K562 (cell line): Measurements from ENCODE around the gene MATN1. TPM values are rescaled to one million over a fixed set of nuclear protein-coding genes. Genes with fewer than 3 reads are reported as not detected.

ENCODE experiments used
- ATAC-seq: fragments of 200-7000 bp; cut with Tn5 transposase; 3 replicates; pipeline ENCODE4 v1.9.1; 2020; ENCODE audit warnings: moderate library complexity
- BruUV-seq: library from RNA; stranded (reverse); fragments of 400-500 nt; replicated peaks from 2 replicates; lab custom pipeline; 2021; lab: Mats Ljungman, UMichigan
- CTCF ChIA-PET: fragments of 300-600 bp; formaldehyde crosslinking; extraction: SDS; loops from one replicate; lab custom pipeline; 2021; ENCODE audit warnings: low intra/inter-chr PET ratio; lab: Yijun Ruan, JAX
- POLR2A ChIA-PET: fragments of 300-600, 350-650 bp; sonication (Branson Sonifier 250); formaldehyde crosslinking; extraction: SDS; loops from one replicate; lab custom pipeline; 2021; ENCODE audit warnings: antibody characterized with exemption, inconsistent platforms; lab: Yijun Ruan, JAX
- DNase-seq, 4 experiments: peaks; one replicate each; pipeline versions ENCODE4 v3.0.0 to v3.0.0-alpha.2; 2011 to 2018; ENCODE audit warnings: low spot score in 3 of 4, mixed read lengths in 3 of 4; ENCODE audit errors: extremely low read depth in 1 of 4
- FAIRE-seq: peaks from 2 replicates; lab custom pipeline; 2011; peaks lifted over from hg19 to GRCh38; lab: Jason Lieb, UNC
- H2AFZ ChIP-seq: 2 replicates; pipeline ENCODE4 v1.6.0; 2011; ENCODE audit warnings: low read depth, low read length, control low read depth, inconsistent platforms
- H3K27ac ChIP-seq: fragments of 200-600 bp; 3 replicates; pipeline ENCODE4 v1.8.0; 2011; ENCODE audit warnings: low read depth, mild to moderate bottlenecking, control low read depth, inconsistent platforms, low read length, moderate library complexity, mixed read lengths; ENCODE audit errors: extremely low read depth
- H3K27me3 ChIP-seq, 2 experiments: fragments of 300-600 bp in 1 of 2; 2 replicates in 1 of 2; 3 replicates in 1 of 2; pipeline versions ENCODE4 v1.6.0 to v1.8.0; 2011; ENCODE audit warnings: inconsistent platforms in 2 of 2, low read length in 2 of 2, mild to moderate bottlenecking in 1 of 2, mixed read lengths in 1 of 2, moderate library complexity in 1 of 2; ENCODE audit not compliant: control insufficient read depth in 2 of 2, insufficient read depth in 2 of 2
- H3K36me3 ChIP-seq: fragments of 300-600 bp; 3 replicates; pipeline ENCODE4 v1.8.0; 2011; ENCODE audit warnings: mild to moderate bottlenecking, low read length, inconsistent platforms; ENCODE audit not compliant: control insufficient read depth, insufficient read depth
- H3K4me1 ChIP-seq, 2 experiments: fragments of 200-600 bp in 1 of 2; replicated peaks in 1 of 2; 2 replicates in 1 of 2; 3 replicates in 1 of 2; pipeline versions ENCODE4 v1.5.1 to v1.8.0; 2011; ENCODE audit warnings: inconsistent platforms in 2 of 2, low read length in 2 of 2, mild to moderate bottlenecking in 1 of 2, mixed read lengths in 1 of 2, moderate library complexity in 1 of 2; ENCODE audit not compliant: control insufficient read depth in 2 of 2, insufficient read depth in 2 of 2
- H3K4me2 ChIP-seq: 2 replicates; pipeline ENCODE4 v1.6.1; 2011; ENCODE audit warnings: low read length, control low read depth, inconsistent platforms, mixed read lengths; ENCODE audit not compliant: insufficient read depth
- H3K4me3 ChIP-seq: fragments of 200-600 bp; sonication (generic), shearing (Covaris generic); 2 replicates; pipeline ENCODE4 v1.5.1; 2016; ENCODE audit warnings: control low read depth, inconsistent platforms
- H3K79me2 ChIP-seq: fragments of 200-600 bp; 3 replicates; pipeline ENCODE4 v1.8.0; 2011; ENCODE audit warnings: low read length, inconsistent platforms; ENCODE audit not compliant: control insufficient read depth, insufficient read depth
- H3K9ac ChIP-seq, 2 experiments: 2 replicates each; pipeline versions ENCODE4 v1.6.0 to v1.6.1; 2011; ENCODE audit warnings: low read depth in 2 of 2, low read length in 2 of 2, control low read depth in 1 of 2, inconsistent platforms in 1 of 2, mild to moderate bottlenecking in 1 of 2, mixed read lengths in 1 of 2; ENCODE audit not compliant: insufficient read depth in 1 of 2
- H3K9me1 ChIP-seq: one replicate; pipeline ENCODE4 v1.6.0; 2011; ENCODE audit warnings: inconsistent platforms, mild to moderate bottlenecking, low read length, moderate library complexity; ENCODE audit not compliant: control insufficient read depth, insufficient read depth
- H3K9me3 ChIP-seq: replicated peaks from 2 replicates; pipeline ENCODE4 v1.5.1; 2011; ENCODE audit warnings: low read depth, low read length, inconsistent platforms; ENCODE audit not compliant: control insufficient read depth, insufficient read depth
- H4K20me1 ChIP-seq: replicated peaks from 2 replicates; pipeline ENCODE4 v1.6.1; 2011; ENCODE audit warnings: low read length, inconsistent platforms, mixed read lengths; ENCODE audit not compliant: control insufficient read depth, insufficient read depth
- ADNP ChIP-seq: fragments of 200-800 bp; sonication (Bioruptor generic); IDR thresholded peaks from 2 replicates; pipeline ENCODE4 v1.6.1; 2016; ENCODE audit warnings: missing genetic modification characterization, missing compliant biosample characterization
- ARID4B ChIP-seq: sonication (generic); formaldehyde crosslinking; IDR thresholded peaks from 2 replicates; pipeline ENCODE4 v1.8.0; 2022; ENCODE audit warnings: mild to moderate bottlenecking, missing genetic modification reagents
- CHD1 ChIP-seq: fragments of 200-600 bp; sonication (generic); IDR thresholded peaks from one replicate; pipeline ENCODE4 v1.6.1; 2012; ENCODE audit warnings: mild to moderate bottlenecking, moderate library complexity, low read length, inconsistent platforms
- ELF2 ChIP-seq: fragments of 250-450 bp; sonication (Bioruptor Pico); IDR thresholded peaks from 2 replicates; pipeline ENCODE4 v1.5.0; 2021; ENCODE audit warnings: mild to moderate bottlenecking
- EP400 ChIP-seq: fragments of 450-650 bp; IDR thresholded peaks from 2 replicates; pipeline ENCODE4 v1.6.1; 2017; ENCODE audit warnings: antibody characterized with exemption, mild to moderate bottlenecking, moderate library complexity
- LCOR ChIP-seq: sonication (generic); formaldehyde crosslinking; IDR thresholded peaks from 2 replicates; pipeline ENCODE4 v1.8.0; 2022; ENCODE audit warnings: mild to moderate bottlenecking, missing genetic modification reagents
- MCM5 ChIP-seq: fragments of 450-650 bp; IDR thresholded peaks from 2 replicates; pipeline ENCODE4 v1.6.1; 2016; ENCODE audit warnings: low read depth
- MXI1 ChIP-seq: IDR thresholded peaks from 2 replicates; pipeline ENCODE4 v1.6.1; 2011; ENCODE audit warnings: low read depth, mild to moderate bottlenecking, improper control_type of control experiment, low read length
- NR2F6 ChIP-seq: fragments of 450-650 bp; formaldehyde crosslinking; IDR thresholded peaks from 2 replicates; pipeline ENCODE4 v1.4.0; 2020; ENCODE audit warnings: mild to moderate bottlenecking
- PHB ChIP-seq: fragments of 250-450 bp; sonication (Bioruptor Pico); IDR thresholded peaks from 2 replicates; pipeline ENCODE4 v1.5.0; 2021
- RBM15 ChIP-seq: fragments of 200-400 bp; formaldehyde crosslinking; IDR thresholded peaks from 2 replicates; pipeline ENCODE4 v1.6.1; 2018; ENCODE audit warnings: mild to moderate bottlenecking, low read length, moderate library complexity; ENCODE audit not compliant: insufficient read depth
- RBM25 ChIP-seq: fragments of 200-400 bp; formaldehyde crosslinking; IDR thresholded peaks from 2 replicates; pipeline ENCODE4 v1.6.1; 2018; ENCODE audit warnings: low read length, low read depth, moderate library complexity; ENCODE audit not compliant: severe bottlenecking
- STAT5A ChIP-seq: IDR thresholded peaks from 2 replicates; pipeline ENCODE4 v1.6.1; 2012; ENCODE audit warnings: low read length, inconsistent platforms, borderline replicate concordance
- THAP7 ChIP-seq: fragments of 250-450 bp; sonication (Bioruptor Pico); IDR thresholded peaks from 2 replicates; pipeline ENCODE4 v1.5.0; 2021
- ZNF174 ChIP-seq: fragments of 250-450 bp; sonication (Bioruptor Pico); IDR thresholded peaks from 2 replicates; pipeline ENCODE4 v1.4.0; 2020; ENCODE audit warnings: mild to moderate bottlenecking
- ZNF444 ChIP-seq: fragments of 250-450 bp; sonication (Bioruptor Pico); IDR thresholded peaks from 2 replicates; pipeline ENCODE4 v1.4.0; 2020; ENCODE audit warnings: mild to moderate bottlenecking, moderate library complexity
- ZNF57 ChIP-seq: fragments of 450-650 bp; formaldehyde crosslinking; IDR thresholded peaks from 2 replicates; pipeline ENCODE4 v1.4.0; 2020; ENCODE audit warnings: mild to moderate bottlenecking, moderate library complexity
- ZNF766 ChIP-seq: fragments of 200-800 bp; sonication (Bioruptor generic); conservative IDR thresholded peaks from 2 replicates; pipeline ENCODE4 v1.6.1; 2016; ENCODE audit warnings: missing genetic modification characterization, missing compliant biosample characterization
- ZNF77 ChIP-seq: fragments of 250-450 bp; sonication (Bioruptor Pico); IDR thresholded peaks from 2 replicates; pipeline ENCODE4 v1.5.0; 2020
- WGBS: fragments of 100-300 bp; shearing (Covaris generic); methylation state at CpG from one replicate; pipeline ENCODE4 v1.1.6; 2016; ENCODE audit warnings: low coverage, mixed read lengths; ENCODE audit not compliant: insufficient coverage; ENCODE audit errors: missing lambda C conversion rate; 5-methylcytosine and 5-hydroxymethylcytosine counted together
- in situ Hi-C: fragments of 300-500 bp; cut with MboI; formaldehyde crosslinking; loops from 4 replicates; pipeline ENCODE4 v1.15.0; 2018; ENCODE audit warnings: inconsistent platforms, mixed read lengths
- intact Hi-C: fragments of 100-400 bp; cut with micrococcal nuclease; formaldehyde crosslinking; loops from 2 replicates; pipeline ENCODE4 v1.14.2; 2022
- polyA plus RNA-seq, 8 experiments: library from polyadenylated mRNA; depleted of rRNA in 4 of 8; stranded (reverse) in 5 of 8; unstranded in 3 of 8; fragments of >200 nt; fragmentation: Nextera tagmentation in 2 of 8; fragmentation: Illumina TruSeq in 1 of 8; extraction: Ambion mirVana in 2 of 8; extraction: Trizol in 1 of 8; gene quantifications; 2 replicates each; pipeline versions ENCODE4 v1.2.1 to v1.2.3, GENCODE V29; 2011 to 2014; ENCODE audit warnings: inconsistent platforms in 1 of 8, missing spikeins in 1 of 8
- total RNA-seq, 7 experiments: library from RNA; depleted of rRNA in 6 of 7; stranded (reverse); fragments of >200 nt in 6 of 7; fragmentation: Illumina TruSeq in 2 of 7; extraction: Trizol in 2 of 7; gene quantifications; 2 replicates each; pipeline versions ENCODE4 v1.2.1 to v1.2.3, GENCODE V29; 2011 to 2021; ENCODE audit warnings: low replicate concordance in 1 of 7

The MATN1 gene
- total and polyA plus RNA-seq, 9 of the 15 experiments (the other 6 are each of a cell fraction or from before 2014, with no cell fraction given): 0.10 to 2.3 (median 1.2) TPM

DNA sequence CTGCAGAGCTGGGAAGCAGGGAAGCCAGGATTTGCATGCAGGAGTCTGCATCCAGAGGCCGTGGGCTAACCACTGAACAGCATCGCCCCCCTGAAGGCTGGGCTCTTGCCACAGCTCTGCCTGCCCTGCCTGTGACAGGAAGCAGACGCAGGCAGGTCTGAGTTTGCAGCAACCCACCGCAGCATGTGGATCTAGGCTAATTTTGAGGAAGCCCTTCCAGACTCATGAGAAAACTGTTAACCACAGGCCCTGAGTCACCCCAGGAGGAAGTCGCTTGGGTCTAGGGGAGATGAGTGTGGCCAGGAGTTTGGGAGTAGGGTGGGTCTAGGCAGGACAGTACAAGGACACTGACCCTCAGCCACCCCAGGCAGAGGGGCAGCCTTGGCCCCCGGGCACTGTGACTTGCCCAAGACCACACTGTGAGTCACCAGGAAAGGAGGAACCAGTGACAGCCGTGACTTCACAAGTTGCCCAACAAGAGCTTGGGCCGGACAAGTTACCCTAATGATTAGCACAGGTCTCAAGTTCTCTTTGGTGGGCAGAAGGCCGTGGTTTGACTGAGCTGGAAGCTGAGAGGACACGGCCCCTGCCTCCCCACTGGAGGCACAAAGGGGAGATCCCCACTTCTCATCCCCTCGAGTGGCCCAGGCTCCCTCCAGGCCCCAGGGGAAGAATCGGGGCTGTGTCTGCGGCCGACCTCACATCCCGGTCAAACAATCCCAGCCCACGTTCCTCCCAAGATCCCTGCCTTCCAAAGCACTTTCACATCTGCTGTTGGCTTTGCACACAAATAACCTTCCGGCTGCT lies 33.4 kb upstream of the MATN1 start:
- H3K27ac ChIP-seq: peak overlapping the region; percentile 81
- H3K27me3 ChIP-seq: no peaks in the 10 kb centered on the region
- peak overlapping the region; percentile 79 for H2AFZ ChIP-seq
- in situ Hi-C loops (no loop called here), intact Hi-C loops (no loop called here)
- H3K36me3 ChIP-seq: no peaks in the 10 kb centered on the region
- peaks cover 59 to 65% of the 10 kb centered on the region in 2 experiments for H3K4me1 ChIP-seq
- peak; percentile 48 to 82 (median 64) for DNase-seq
- CTCF ChIA-PET: no interaction called here
- H3K4me3 ChIP-seq: 0 out of 2 replicates have a peak overlapping the region, but pooled peaks have one; percentile 0
- H3K79me2 ChIP-seq: peaks cover 21% of the 10 kb centered on the region; the same call in 2 of the 3 replicates
- peak overlapping the region; percentile 60 to 85 for H3K9ac ChIP-seq
- no peaks in the 10 kb centered on the region for H3K9me1 ChIP-seq
- BruUV-seq: TSS peak; percentile 54
- POLR2A ChIA-PET: interaction anchor here (0.6 to 4.3 kb wide), 5 partner anchors 9 to 27 kb away, joined by 3 to 22 read pairs (median 4); no protein-coding TSS in a partner anchor
- H4K20me1 ChIP-seq: no peaks in the 10 kb centered on the region
- H3K9me3 ChIP-seq: no peaks in the 10 kb centered on the region
- FAIRE-seq: peak; percentile 83
- 34% methylated on average over 17 of the region's 17 CpGs for WGBS
- peak; percentile 63 for ATAC-seq
- peak overlapping the region; percentile 53 for H3K4me2 ChIP-seq
- TF ChIP-seq NR2F6 (CRISPR knock-in tag) (no peak), ZNF444 (CRISPR knock-in tag) (peak; percentile 80; the same call in 1 of the 2 replicates), ZNF77 (CRISPR knock-in tag) (no peak), ZNF174 (CRISPR knock-in tag) (no peak), ZNF57 (CRISPR knock-in tag) (peak; percentile 76; the same call in 1 of the 2 replicates), RBM25 (peak; percentile 61), STAT5A (no peak), LCOR (CRISPR knock-in tag) (peak; percentile 91), RBM15 (no peak), PHB (CRISPR knock-in tag) (no peak), ZNF766 (CRISPR knock-in tag) (peak; percentile 91; the same call in 1 of the 2 replicates), ARID4B (CRISPR knock-in tag) (no peak; the same call in 1 of the 2 replicates), ADNP (tag) (peak; percentile 63; the same call in 1 of the 2 replicates), MXI1 (no peak), MCM5 (no peak), THAP7 (CRISPR knock-in tag) (no peak), CHD1 (peak; percentile 59), EP400 (no peak), ELF2 (CRISPR knock-in tag) (no peak; the same call in 1 of the 2 replicates)
